Loucy (cell line): ENCODE results near the gene BCAS4.

ENCODE experiments used
- H2AFZ ChIP-seq: fragments of 200-600 bp; sonication (generic); 2 replicates; pipeline ENCODE4 v1.6.0; 2016; ENCODE audit warnings: antibody characterized with exemption, mild to moderate bottlenecking, low read length, moderate library complexity
- H3F3A ChIP-seq: fragments of 200-600 bp; 2 replicates; pipeline ENCODE4 v1.6.0; 2016; ENCODE audit warnings: antibody characterized with exemption, low read depth, mild to moderate bottlenecking
- H3K27me3 ChIP-seq: fragments of 200-600 bp; sonication (generic); 2 replicates; pipeline ENCODE4 v1.6.1; 2014; ENCODE audit warnings: low read length, mild to moderate bottlenecking; ENCODE audit not compliant: insufficient read depth, poor library complexity, severe bottlenecking
- H3K36me3 ChIP-seq: fragments of 200-600 bp; sonication (generic); 2 replicates; pipeline ENCODE4 v1.6.1; 2016; ENCODE audit warnings: low read length; ENCODE audit not compliant: insufficient read depth
- H3K4me1 ChIP-seq: fragments of 200-600 bp; sonication (generic); 2 replicates; pipeline ENCODE4 v1.5.1; 2014; ENCODE audit warnings: low read length, mild to moderate bottlenecking; ENCODE audit not compliant: insufficient read depth, poor library complexity, severe bottlenecking
- H3K4me2 ChIP-seq: fragments of 200-600 bp; sonication (generic); 2 replicates; pipeline ENCODE4 v1.6.0; 2014; ENCODE audit warnings: antibody characterized with exemption, low read length, low read depth, mild to moderate bottlenecking; ENCODE audit not compliant: poor library complexity, severe bottlenecking
- H3K4me3 ChIP-seq: fragments of 200-600 bp; sonication (generic); 2 replicates; pipeline ENCODE4 v1.5.1; 2014; ENCODE audit warnings: low read length, mild to moderate bottlenecking, mixed read lengths; ENCODE audit not compliant: poor library complexity, severe bottlenecking
- H3K79me2 ChIP-seq: fragments of 200-600 bp; sonication (generic); 2 replicates; pipeline ENCODE4 v1.6.1; 2014; ENCODE audit warnings: low read length; ENCODE audit not compliant: insufficient read depth
- H3K9ac ChIP-seq: fragments of 200-600 bp; sonication (generic); 2 replicates; pipeline ENCODE4 v1.6.0; 2014; ENCODE audit warnings: mild to moderate bottlenecking, low read depth, low read length, moderate library complexity; ENCODE audit not compliant: poor library complexity, severe bottlenecking
- H3K9me2 ChIP-seq: fragments of 200-600 bp; sonication (generic); replicated peaks from 2 replicates; pipeline ENCODE4 v1.6.1; 2016; ENCODE audit warnings: low read depth, low read length, mixed read lengths
- H3K9me3 ChIP-seq: fragments of 200-600 bp; sonication (generic); 2 replicates; pipeline ENCODE4 v1.6.1; 2014; ENCODE audit warnings: mild to moderate bottlenecking, antibody characterized with exemption, low read length, low read depth; ENCODE audit not compliant: insufficient read depth
- H4K20me1 ChIP-seq: fragments of 200-600 bp; sonication (generic); 2 replicates; pipeline ENCODE4 v1.6.0; 2014; ENCODE audit warnings: antibody characterized with exemption, low read length, mild to moderate bottlenecking; ENCODE audit not compliant: insufficient read depth, poor library complexity, severe bottlenecking
- CTCF ChIP-seq: fragments of 200-600 bp; sonication (generic); conservative IDR thresholded peaks from 2 replicates; pipeline ENCODE4 v1.5.1; 2014; ENCODE audit warnings: mild to moderate bottlenecking, antibody characterized with exemption, low read length
- EZH2phosphoT487 ChIP-seq: fragments of 200-600 bp; IDR thresholded peaks from 2 replicates; pipeline ENCODE4 v1.6.1; 2018; ENCODE audit warnings: antibody characterized with exemption, mild to moderate bottlenecking, moderate library complexity, borderline replicate concordance

BCAS4 gene

GRCh38 chr20:50861012-50861411 lies 66.2 kb downstream of the BCAS4 start:
- no peaks in the 10 kb centered on the region for H3K79me2 ChIP-seq
- H3K36me3 ChIP-seq, result no peaks in the 10 kb centered on the region
- H3K27me3 ChIP-seq, result no peaks in the 10 kb centered on the region
- no peaks in the 10 kb centered on the region for H3K9me3 ChIP-seq
- no peak overlapping the region for H3K9ac ChIP-seq
- no peak overlapping the region for H3K4me3 ChIP-seq
- H2AFZ ChIP-seq, result no peak overlapping the region
- H3K9me2 ChIP-seq, result no peaks in the 10 kb centered on the region
- H3F3A ChIP-seq, result no peaks in the 10 kb centered on the region
- TF ChIP-seq EZH2phosphoT487, result no peak
- no peaks in the 10 kb centered on the region for H3K4me1 ChIP-seq
- H3K4me2 ChIP-seq, result no peak overlapping the region
- no peaks in the 10 kb centered on the region for H4K20me1 ChIP-seq

GRCh38 chr20:50862546-50862945 lies 67.7 kb downstream of the BCAS4 start:
- Histone ChIP-seq H2AFZ (no peak overlapping the region), H3K79me2 (no peaks in the 10 kb centered on the region), H3K4me1 (no peaks in the 10 kb centered on the region), H3K27me3 (no peaks in the 10 kb centered on the region), H3K4me2 (no peak overlapping the region), H3K36me3 (no peaks in the 10 kb centered on the region), H3F3A (no peaks in the 10 kb centered on the region), H3K4me3 (no peak overlapping the region), H4K20me1 (no peaks in the 10 kb centered on the region), H3K9me2 (no peaks in the 10 kb centered on the region), H3K9me3 (no peaks in the 10 kb centered on the region), H3K9ac (no peak overlapping the region)
- TF ChIP-seq EZH2phosphoT487 (no peak), CTCF (no peak)

GRCh38 chr20:50865114-50865513 lies 70.3 kb downstream of the BCAS4 start:
- Histone ChIP-seq H3K9ac (no peak overlapping the region), H2AFZ (no peak overlapping the region), H3K36me3 (no peaks in the 10 kb centered on the region), H3K9me2 (no peaks in the 10 kb centered on the region), H3K27me3 (no peaks in the 10 kb centered on the region), H3K4me2 (no peak overlapping the region), H3K79me2 (no peaks in the 10 kb centered on the region), H4K20me1 (no peaks in the 10 kb centered on the region), H3K9me3 (no peaks in the 10 kb centered on the region), H3K4me1 (no peaks in the 10 kb centered on the region), H3K4me3 (no peak overlapping the region), H3F3A (no peaks in the 10 kb centered on the region)
- no peak for TF ChIP-seq EZH2phosphoT487
- no peak for TF ChIP-seq CTCF

- no peaks in the 10 kb centered on the region for H3F3A ChIP-seq
- TF ChIP-seq CTCF, result no peak
- no peak for TF ChIP-seq EZH2phosphoT487
- H3K79me2 ChIP-seq, result no peaks in the 10 kb centered on the region
- H2AFZ ChIP-seq, result no peak overlapping the region
- H3K36me3 ChIP-seq, result no peaks in the 10 kb centered on the region
- no peak overlapping the region for H3K9ac ChIP-seq
- no peaks in the 10 kb centered on the region for H3K9me3 ChIP-seq
- no peaks in the 10 kb centered on the region for H3K4me1 ChIP-seq
- H3K27me3 ChIP-seq, result no peaks in the 10 kb centered on the region
- no peak overlapping the region for H3K4me3 ChIP-seq
- no peaks in the 10 kb centered on the region for H4K20me1 ChIP-seq
- no peaks in the 10 kb centered on the region for H3K9me2 ChIP-seq
- H3K4me2 ChIP-seq, result no peak overlapping the region
Observed at GRCh38 chr20:50865591-50865990, 70.7 kb downstream of the BCAS4 start.
